Epithelial cell of esophagus (primary cell): ENCODE results near the gene SENP2.
"Not testable (repeated sequence)": the region's sequence is repeated elsewhere in the genome, so short reads cannot be mapped to it uniquely, and the experiment has no call there.

ENCODE experiments used
- DNase-seq: peaks from one replicate; pipeline ENCODE4 v3.0.0; 2010; ENCODE audit warnings: low read depth
- H3K4me3 ChIP-seq: 2 replicates; pipeline ENCODE4 v1.5.1; 2011; ENCODE audit warnings: mild to moderate bottlenecking, low read length, control low read depth
- CTCF ChIP-seq: IDR thresholded peaks from 2 replicates; pipeline ENCODE4 v1.5.1; 2011; ENCODE audit warnings: low read depth, mild to moderate bottlenecking, low read length, control low read depth, inconsistent platforms; ENCODE audit not compliant: insufficient read depth; ENCODE audit errors: missing control alignments

Gene SENP2

DNA sequence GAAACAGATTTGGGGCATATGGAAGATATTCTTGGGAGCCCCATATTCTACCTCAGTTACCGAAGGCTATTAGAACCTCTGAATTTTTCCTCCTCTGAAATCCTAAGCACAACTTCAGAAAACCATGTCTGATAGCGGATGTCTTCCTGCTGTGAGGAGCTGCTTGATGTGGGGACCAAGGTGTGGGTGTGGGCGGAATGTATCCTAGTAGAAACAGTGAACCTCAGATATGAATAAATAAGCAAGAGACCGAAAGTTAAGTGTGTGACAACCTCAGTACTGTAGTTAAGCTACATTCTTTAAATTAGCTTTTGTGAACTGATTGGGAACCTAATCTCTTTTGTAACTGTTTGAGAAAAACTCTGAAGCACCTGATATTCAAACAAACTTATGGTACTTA, 46.9 kb downstream of the SENP2 start:
- TF ChIP-seq CTCF = no peak
- no peak overlapping the region for H3K4me3 ChIP-seq
- DNase-seq = no peak

- no peak for TF ChIP-seq CTCF
- no peak overlapping the region for H3K4me3 ChIP-seq
- no peak for DNase-seq
Measured at GRCh38 chr3:185637388-185637787, 51.3 kb downstream of the SENP2 start.

DNA sequence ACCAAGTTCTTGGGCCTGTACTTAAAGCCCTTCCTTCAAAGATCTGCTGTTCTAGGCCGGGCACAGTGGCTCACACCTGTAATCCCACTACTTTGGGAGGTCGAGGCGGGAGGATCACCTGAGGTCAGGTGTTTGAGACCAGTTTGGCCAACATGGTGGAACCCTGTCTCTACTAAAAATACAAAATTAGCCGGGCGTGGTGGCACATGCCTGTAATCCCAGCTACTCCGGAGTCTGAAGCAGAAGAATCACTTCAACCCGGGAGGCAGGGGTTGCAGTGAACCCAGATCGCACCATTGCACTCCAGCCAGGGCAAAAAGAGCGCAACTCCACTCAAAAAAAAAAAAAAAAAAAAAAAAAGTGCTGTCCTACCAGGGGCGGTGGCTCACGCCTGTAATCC, 52.6 kb downstream of the SENP2 start:
- DNase-seq, H3K4me3 ChIP-seq: not testable (repeated sequence)

DNA sequence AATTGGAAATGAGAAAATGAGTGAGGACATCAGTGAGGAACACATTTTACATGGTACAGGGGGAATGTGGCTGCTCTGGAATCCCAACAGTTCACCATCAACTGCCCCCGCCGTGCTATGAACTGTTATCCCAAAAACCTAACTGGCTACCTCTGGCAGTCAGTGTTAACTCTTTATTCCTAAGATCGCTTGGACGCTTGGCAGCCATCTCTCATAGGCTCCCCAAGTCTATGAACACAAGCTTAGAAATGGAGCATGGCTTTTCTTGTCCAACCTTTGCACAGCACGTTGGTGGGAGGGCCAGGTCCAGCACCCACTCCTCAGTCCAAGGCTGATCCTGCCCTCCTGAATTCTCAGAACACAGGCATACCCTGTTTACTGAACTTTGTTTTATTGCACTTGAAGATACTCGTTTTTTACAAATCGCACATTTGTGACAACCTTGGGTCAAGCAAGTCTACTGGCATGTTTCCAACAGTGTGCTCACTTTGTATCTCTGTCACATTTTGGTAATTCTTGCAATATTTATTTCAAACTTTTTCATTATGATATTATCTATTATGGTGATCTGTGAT, 53.6 kb downstream of the SENP2 start:
- no peak for TF ChIP-seq CTCF

DNA sequence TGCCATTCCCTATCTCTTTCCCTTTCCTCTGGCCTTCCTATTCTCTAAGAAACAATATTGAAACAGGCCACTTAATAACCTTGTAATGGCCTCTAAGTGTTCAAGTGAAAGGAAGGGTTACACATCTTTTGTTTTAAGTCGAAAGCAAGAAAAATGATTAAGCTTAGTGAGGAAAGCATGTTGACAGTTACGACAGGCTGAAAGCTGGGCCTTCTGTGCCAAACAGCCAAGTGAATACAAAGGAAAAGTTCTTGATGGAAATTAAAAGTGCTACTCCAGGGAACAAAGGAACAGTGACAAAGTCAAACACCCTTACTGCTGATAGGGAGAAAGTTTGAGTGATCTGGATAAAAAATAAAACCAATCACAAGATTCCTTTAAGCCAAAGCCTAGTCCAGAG, 54.2 kb downstream of the SENP2 start:
- DNase-seq = no peak
- H3K4me3 ChIP-seq = no peak overlapping the region
- no peak for TF ChIP-seq CTCF

More for the DNA sequence above, 53.6 kb downstream of the SENP2 start:
- no peak for DNase-seq
- no peak overlapping the region for H3K4me3 ChIP-seq

GRCh38 chr3:185645191-185645590, 59.1 kb downstream of the SENP2 start:
- H3K4me3 ChIP-seq, DNase-seq: not testable (repeated sequence)

- no peak for DNase-seq
- TF ChIP-seq CTCF = no peak
- H3K4me3 ChIP-seq = no peak overlapping the region
Measured at GRCh38 chr3:185645596-185646381, 59.7 kb downstream of the SENP2 start.
